Sigmoid colon (tissue), 7 donors: ENCODE results near the gene LGALS3. TPM values are rescaled to one million over a fixed set of nuclear protein-coding genes. Genes with fewer than 3 reads are reported as not detected.

Experiments used
- DNase-seq: peaks from one replicate; pipeline ENCODE4 v3.0.0-alpha.2; 2019
- H3K27ac ChIP-seq, 4 donors: fragments of 200-600 bp; sonication (generic); one replicate each; pipeline ENCODE4 v1.5.1; 2016 to 2019; ENCODE audit warnings: mild to moderate bottlenecking in 1 of 4
- H3K27me3 ChIP-seq, 3 donors: fragments of 200-600 bp; sonication (generic); one replicate each; pipeline ENCODE4 v1.5.1; 2019; ENCODE audit warnings: mild to moderate bottlenecking in 1 of 3
- H3K36me3 ChIP-seq, 4 donors: fragments of 200-600 bp; sonication (generic); one replicate each; pipeline ENCODE4 v1.5.1; 2016 to 2019
- H3K4me1 ChIP-seq, 4 donors: fragments of 200-600 bp; sonication (generic); one replicate each; pipeline ENCODE4 v1.5.1; 2017 to 2019
- H3K4me3 ChIP-seq, 4 donors: fragments of 200-600 bp; sonication (generic); one replicate each; pipeline ENCODE4 v1.5.1; 2017 to 2019; ENCODE audit warnings: mild to moderate bottlenecking in 2 of 4, moderate library complexity in 1 of 4
- H3K9me3 ChIP-seq, 4 donors: fragments of 200-600 bp in 3 of 4; sonication (generic) in 3 of 4; one replicate each; pipeline versions ENCODE4 v1.5.1 to v1.6.1; 2013 to 2019
- EP300 ChIP-seq, 4 donors: sonication (generic); formaldehyde crosslinking; IDR thresholded peaks; one replicate each; pipeline ENCODE4 v1.6.1; 2017; ENCODE audit warnings: antibody characterized with exemption in 4 of 4
- POLR2A ChIP-seq, 2 donors: fragments of 450-650 bp; IDR thresholded peaks; one replicate each; pipeline ENCODE4 v1.6.1; 2016; ENCODE audit warnings: antibody characterized with exemption in 2 of 2, mild to moderate bottlenecking in 2 of 2, moderate library complexity in 2 of 2
- POLR2AphosphoS5 ChIP-seq, 4 donors: sonication (generic); formaldehyde crosslinking; IDR thresholded peaks; one replicate each; pipeline ENCODE4 v1.6.1; 2017; ENCODE audit warnings: antibody characterized with exemption in 4 of 4
- WGBS, 2 donors: extraction: QIAGEN DNeasy Blood & Tissue Kit; methylation state at CpG; one replicate each; pipeline ENCODE4 v1.1.7; 2013; 5-methylcytosine and 5-hydroxymethylcytosine counted together
- intact Hi-C: fragments of 100-400 bp; cut with DNase I; formaldehyde crosslinking; loops from one replicate; pipeline ENCODE4 v1.15.1; 2023
- polyA plus RNA-seq, 3 donors: library from polyadenylated mRNA; stranded (reverse); fragments of 200-250 nt; gene quantifications; one replicate each; pipeline ENCODE4 v1.2.3, GENCODE V29; 2013
- total RNA-seq, 4 donors: library from RNA; depleted of rRNA; stranded (reverse); fragments of >200 nt; gene quantifications; one replicate each; pipeline ENCODE4 v1.1.0, GENCODE V29; 2016
- TF ChIP-seq, protein P1 (sequence below), 4 experiments: fragments of 450-650 bp in 3 of 4; fragments of 200-600 bp in 1 of 4; IDR thresholded peaks; one replicate each; pipeline ENCODE4 v1.5.1; 2016 to 2019; ENCODE audit warnings: antibody characterized with exemption in 4 of 4, mild to moderate bottlenecking in 3 of 4, moderate library complexity in 2 of 4
- donor health status: healthy with polysubstance abuse.
- donor health status: Bipolar disorder and iron deficiency.
- donor health status: healthy.

LGALS3 gene
- total and polyA plus RNA-seq, 7 donors, result 235 to 4,129 (median 249) TPM

DNA sequence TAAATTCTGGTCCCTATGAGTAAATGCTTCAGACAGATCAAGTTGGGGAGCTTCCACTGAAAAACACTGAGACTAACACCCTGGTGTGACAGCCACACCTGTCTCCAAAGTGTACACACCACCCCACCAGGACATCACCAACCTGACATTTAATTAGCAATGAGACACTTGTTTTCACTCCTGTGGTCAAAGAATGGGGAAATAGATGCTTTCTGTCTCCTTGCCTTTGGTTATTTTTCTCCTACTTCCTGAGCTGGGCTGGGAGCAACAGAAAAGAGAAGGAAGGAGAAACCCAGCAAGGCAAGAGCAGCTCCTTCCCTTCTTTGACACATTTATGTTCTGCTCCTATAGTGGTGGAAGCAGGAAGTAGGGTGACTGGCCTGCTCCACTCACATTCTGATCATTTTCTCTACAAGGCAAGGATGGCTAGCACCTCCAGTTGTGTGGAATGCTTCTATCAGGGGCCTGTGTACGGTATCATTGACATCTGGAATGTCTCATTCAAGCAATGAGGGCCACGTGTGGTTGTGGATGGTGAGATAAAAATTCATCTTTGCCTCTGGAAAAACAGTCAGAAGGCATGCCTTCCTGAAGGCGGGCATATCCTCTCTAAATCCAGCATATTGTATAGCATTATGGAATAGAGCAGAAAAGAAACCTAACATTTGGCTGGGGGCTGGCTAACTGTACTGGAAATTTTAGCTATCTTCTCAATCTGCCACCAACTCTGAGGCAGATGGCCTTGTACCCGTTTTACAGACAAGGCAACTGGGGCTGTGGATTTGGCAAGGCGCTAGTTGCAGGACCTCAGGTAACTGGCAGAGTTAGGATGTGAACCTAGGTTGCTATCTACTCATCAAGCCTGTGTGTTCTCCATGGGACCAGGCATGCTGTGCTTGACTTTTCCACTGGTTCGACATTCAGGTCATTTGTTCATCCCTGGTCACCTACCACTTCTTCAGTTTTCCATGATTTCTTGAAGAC is 24.8 kb upstream of the LGALS3 start:
- Histone ChIP-seq H3K27me3 (no peaks in the 10 kb centered on the region), H3K4me1 (peaks cover 0 to 56% (median 52%) of the 10 kb centered on the region in 4 donors), H3K27ac (peak overlapping the region; percentile 82 to 93 (median 90)), H3K9me3 (no peaks in the 10 kb centered on the region), H3K4me3 (no peak overlapping the region), H3K36me3 (no peaks in the 10 kb centered on the region)
- WGBS, 2 donors, result 96% methylated on average over 6 of the region's 6 CpGs
- peak; percentile 61 for DNase-seq
- intact Hi-C loops, result no loop called here
- TF ChIP-seq, protein P1, sequence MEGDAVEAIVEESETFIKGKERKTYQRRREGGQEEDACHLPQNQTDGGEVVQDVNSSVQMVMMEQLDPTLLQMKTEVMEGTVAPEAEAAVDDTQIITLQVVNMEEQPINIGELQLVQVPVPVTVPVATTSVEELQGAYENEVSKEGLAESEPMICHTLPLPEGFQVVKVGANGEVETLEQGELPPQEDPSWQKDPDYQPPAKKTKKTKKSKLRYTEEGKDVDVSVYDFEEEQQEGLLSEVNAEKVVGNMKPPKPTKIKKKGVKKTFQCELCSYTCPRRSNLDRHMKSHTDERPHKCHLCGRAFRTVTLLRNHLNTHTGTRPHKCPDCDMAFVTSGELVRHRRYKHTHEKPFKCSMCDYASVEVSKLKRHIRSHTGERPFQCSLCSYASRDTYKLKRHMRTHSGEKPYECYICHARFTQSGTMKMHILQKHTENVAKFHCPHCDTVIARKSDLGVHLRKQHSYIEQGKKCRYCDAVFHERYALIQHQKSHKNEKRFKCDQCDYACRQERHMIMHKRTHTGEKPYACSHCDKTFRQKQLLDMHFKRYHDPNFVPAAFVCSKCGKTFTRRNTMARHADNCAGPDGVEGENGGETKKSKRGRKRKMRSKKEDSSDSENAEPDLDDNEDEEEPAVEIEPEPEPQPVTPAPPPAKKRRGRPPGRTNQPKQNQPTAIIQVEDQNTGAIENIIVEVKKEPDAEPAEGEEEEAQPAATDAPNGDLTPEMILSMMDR (IDR thresholded peaks at IDR 0.05), result no peak
- TF ChIP-seq POLR2A (IDR thresholded peaks at IDR 0.05) (no peak), EP300 (IDR thresholded peaks at IDR 0.05) (no peak), POLR2AphosphoS5 (IDR thresholded peaks at IDR 0.05) (no peak)

DNA sequence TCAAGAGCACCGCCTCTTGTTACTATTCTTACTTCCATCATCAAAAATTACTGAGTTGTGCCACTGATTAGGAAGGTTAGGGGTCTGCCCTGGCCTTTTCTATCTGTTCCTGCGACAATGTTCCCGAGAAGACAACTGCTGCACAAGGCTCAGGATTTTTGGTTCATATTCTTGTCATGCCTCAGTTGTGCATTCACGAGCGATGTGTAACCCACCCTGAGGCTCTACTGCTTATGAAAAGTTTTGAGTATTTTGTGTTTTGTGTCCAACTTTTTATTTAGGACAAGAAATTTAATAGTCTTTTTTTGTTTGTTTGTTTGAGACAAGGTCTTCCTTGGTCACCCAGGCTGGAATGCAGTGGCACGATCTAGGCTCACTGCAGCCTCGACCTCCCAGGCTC is 23.1 kb upstream of the LGALS3 start:
- Histone ChIP-seq H3K9me3 (no peaks in the 10 kb centered on the region), H3K27ac (peak overlapping the region; percentile 24 to 93 (median 90)), H3K36me3 (no peaks in the 10 kb centered on the region), H3K4me1 (peaks cover 0 to 56% (median 49%) of the 10 kb centered on the region in 4 donors), H3K27me3 (no peaks in the 10 kb centered on the region), H3K4me3 (no peak overlapping the region)
- 86 to 92% methylated on average over 7 of the region's 7 CpGs for WGBS, 2 donors
- TF ChIP-seq, protein P1 (IDR thresholded peaks at IDR 0.05), result no peak
- TF ChIP-seq EP300 (IDR thresholded peaks at IDR 0.05) (no peak), POLR2A (IDR thresholded peaks at IDR 0.05) (no peak), POLR2AphosphoS5 (IDR thresholded peaks at IDR 0.05) (no peak)
- intact Hi-C loops, result no loop called here
- DNase-seq, result no peak

DNA sequence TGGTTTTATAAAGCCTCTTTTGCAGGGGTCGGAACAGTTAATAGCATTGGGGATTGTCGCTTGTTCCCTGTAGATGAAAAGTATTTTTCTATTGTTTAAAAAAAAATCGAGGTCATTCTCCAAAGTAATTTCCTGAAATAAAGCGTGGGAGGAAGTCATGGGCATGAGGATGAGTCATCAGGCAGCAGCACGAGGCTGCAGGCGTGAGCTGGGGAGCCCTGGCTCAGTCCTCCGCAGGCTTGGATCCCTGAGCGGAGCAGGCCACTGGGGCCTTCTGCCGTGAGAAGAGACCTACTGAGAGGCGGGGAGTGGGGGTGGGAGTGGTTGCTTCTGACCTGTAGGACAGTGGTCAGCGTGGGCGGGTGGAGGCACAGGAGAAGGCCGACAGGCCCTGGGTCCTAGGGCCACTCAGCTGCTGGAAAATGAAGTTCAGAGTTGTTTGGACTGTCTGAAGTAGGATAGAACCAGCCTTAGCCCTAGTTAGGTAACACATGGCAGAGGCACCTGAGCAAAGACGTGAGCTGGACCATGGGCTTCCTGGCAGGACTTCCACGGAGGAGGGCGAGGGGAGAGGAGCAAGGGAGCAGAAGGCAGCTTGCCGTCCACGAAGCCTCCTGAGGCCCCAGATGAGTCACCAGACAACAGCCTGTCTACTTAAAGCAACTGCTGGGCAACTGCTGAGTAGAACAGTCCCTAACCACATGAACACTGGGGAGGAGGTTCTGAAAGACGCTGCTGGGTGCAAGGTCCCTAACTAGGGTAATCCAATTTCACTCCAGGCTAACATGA is 21.1 kb upstream of the LGALS3 start:
- H3K27me3 ChIP-seq, result no peaks in the 10 kb centered on the region
- no peak overlapping the region for H3K4me3 ChIP-seq
- no peaks in the 10 kb centered on the region for H3K9me3 ChIP-seq
- H3K4me1 ChIP-seq, result peaks cover 0 to 41% (median 35%) of the 10 kb centered on the region in 4 donors
- intact Hi-C loops, result no loop called here
- peak overlapping the region; percentile 87 to 93 (median 90) for H3K27ac ChIP-seq
- DNase-seq, result peak; percentile 96
- 43 to 44% methylated on average over 19 of the region's 19 CpGs for WGBS, 2 donors
- TF ChIP-seq, protein P1 (IDR thresholded peaks at IDR 0.05), result no peak
- TF ChIP-seq POLR2AphosphoS5 (IDR thresholded peaks at IDR 0.05), result peak; percentile 43 to 89 (median 58)
- TF ChIP-seq POLR2A (IDR thresholded peaks at IDR 0.05), result peak in 1 of 2 donors; percentile 30
- peak in 2 of 4 donors; percentile 67 to 83 for TF ChIP-seq EP300 (IDR thresholded peaks at IDR 0.05)
- no peaks in the 10 kb centered on the region for H3K36me3 ChIP-seq

DNA sequence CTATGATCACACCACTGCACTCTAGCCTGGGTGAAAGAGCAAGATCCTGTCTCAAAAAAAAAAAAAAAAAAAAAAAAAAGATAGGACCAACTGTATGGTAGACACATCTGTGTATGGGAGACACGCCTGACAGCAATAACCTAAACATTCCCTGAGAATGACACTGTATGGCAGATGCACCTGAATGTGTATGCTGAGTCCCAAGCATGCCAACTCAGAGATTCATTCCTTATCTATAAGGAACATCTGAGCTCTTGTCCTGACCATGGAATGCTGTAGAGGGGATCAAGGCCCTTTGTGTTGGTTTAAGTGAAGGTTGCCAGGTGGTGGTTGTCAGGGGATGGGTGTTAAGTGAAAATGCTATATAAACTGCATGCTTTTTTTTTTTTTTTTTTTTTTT is 19.2 kb upstream of the LGALS3 start:
- no peaks in the 10 kb centered on the region for H3K27me3 ChIP-seq
- no peak for DNase-seq
- WGBS, 2 donors, result 76 to 92% methylated on average over 1 of the region's 1 CpG
- no peak for TF ChIP-seq EP300 (IDR thresholded peaks at IDR 0.05)
- TF ChIP-seq, protein P1 (IDR thresholded peaks at IDR 0.05), result no peak
- no peak for TF ChIP-seq POLR2A (IDR thresholded peaks at IDR 0.05)
- no peak for TF ChIP-seq POLR2AphosphoS5 (IDR thresholded peaks at IDR 0.05)
- H3K27ac ChIP-seq, result no peak overlapping the region
- H3K4me3 ChIP-seq, result no peak overlapping the region
- H3K4me1 ChIP-seq, result peaks cover 0 to 23% (median 19%) of the 10 kb centered on the region in 4 donors
- no peaks in the 10 kb centered on the region for H3K36me3 ChIP-seq
- H3K9me3 ChIP-seq, result no peaks in the 10 kb centered on the region
- intact Hi-C loops, result no loop called here
